NCI-H774 (cell line): ENCODE results near the gene CSPG4.
"Not testable (repeated sequence)": the region's sequence is repeated elsewhere in the genome, so short reads cannot be mapped to it uniquely, and the experiment has no call there.

Experiments used
- DNase-seq: peaks from one replicate; lab custom pipeline; 2025; lab: John Stamatoyannopoulos, UW

The CSPG4 gene

DNA sequence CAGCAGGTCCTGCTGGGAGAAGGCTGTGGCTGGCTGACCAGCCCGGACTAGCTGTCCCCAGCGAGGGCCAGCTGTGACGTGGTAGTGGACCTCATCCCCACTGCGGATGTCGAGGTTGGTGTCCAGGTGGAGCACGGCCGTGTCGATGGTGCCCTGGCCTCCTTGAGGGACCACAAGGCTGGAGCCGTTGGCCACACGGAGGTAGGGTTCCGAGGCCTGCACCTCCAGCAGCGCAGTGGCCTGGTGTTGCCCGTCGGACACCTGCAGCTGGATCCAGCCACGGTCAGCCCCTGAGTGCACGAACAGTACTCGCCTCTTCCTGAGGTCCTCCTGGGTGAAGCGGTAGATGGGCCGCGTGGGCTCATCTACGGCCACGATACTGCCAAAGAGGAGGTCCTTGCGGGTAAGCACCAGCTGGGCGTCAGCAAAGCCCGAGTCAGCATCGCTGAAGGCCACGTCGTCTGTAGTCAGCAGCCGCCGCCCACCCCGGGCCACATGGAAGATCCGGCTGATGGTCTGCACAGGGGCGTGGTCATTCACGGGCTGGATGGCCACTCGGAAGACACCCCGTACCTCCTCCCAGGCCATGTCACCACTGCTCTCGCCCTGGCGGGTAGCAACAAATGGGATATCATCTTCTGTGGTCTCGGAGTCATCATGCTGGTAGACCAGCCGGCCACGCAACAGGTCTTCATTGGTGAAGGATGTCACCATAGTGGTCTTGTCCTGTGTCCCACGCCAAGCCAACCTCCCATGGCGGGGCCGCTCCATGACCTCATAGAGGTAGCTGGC, 25.0 kb downstream of the CSPG4 start:
- no peak for DNase-seq

DNA sequence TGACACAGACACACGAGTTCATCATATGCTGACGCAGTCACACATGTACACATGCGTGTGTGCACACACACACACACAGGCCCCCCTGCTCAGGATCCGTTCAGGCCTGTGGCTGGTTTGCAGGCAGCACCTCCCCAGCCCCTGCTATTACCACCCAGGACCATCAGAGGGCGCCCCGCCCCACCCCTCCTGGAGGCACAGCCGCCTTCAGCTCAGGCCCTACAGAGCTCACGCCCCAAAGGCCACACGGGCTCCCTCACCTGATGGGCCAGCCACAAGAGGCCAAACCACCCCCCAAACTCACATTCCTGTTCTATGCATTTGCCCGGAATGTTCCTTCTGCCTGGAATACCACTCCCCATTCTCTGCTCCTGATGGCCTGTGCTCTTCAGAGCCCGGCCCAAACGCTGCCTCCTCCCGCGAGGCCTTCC, 26.4 kb downstream of the CSPG4 start:
- peak; percentile 26 for DNase-seq

DNA sequence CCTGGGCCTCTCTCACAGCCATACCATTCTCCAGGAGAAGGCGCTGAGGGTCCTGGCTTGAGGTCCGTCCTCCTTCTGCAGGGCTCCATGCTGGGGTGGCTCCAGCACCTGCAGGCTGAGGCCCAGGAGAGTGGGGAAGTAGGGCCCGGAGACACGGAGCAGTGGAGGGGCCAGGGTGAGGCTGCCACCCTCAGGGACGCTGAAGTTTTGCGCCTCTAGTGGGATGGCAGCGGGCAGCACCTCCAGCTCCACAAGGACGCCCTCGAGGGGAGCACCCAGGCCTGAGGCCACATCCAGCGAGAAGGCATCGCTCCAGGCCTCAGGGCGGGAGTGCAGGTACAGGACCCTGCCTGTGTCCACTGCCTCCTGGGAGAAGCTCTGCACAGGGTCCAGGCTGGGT, 27.5 kb downstream of the CSPG4 start:
- DNase-seq = no peak

DNA sequence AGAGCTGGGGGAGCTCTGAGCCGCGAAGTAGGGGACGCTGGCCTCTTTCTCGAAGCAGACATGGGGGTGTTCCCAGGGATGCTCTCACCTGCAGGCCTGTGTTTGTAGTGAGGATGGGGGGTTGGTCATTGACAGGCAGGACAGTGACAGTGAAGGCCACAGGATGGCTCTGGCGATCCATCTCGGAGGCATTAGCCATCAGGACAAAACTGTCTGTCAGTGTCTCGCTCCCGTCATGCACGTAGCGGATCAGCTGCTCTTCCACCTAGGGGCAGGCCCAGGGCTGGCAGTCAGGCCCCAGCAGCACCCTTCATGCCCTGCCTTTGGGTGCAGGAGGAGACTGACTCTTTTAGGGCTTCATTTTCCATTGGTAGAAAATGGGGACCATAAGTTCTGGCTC, 28.0 kb downstream of the CSPG4 start:
- no peak for DNase-seq

DNA sequence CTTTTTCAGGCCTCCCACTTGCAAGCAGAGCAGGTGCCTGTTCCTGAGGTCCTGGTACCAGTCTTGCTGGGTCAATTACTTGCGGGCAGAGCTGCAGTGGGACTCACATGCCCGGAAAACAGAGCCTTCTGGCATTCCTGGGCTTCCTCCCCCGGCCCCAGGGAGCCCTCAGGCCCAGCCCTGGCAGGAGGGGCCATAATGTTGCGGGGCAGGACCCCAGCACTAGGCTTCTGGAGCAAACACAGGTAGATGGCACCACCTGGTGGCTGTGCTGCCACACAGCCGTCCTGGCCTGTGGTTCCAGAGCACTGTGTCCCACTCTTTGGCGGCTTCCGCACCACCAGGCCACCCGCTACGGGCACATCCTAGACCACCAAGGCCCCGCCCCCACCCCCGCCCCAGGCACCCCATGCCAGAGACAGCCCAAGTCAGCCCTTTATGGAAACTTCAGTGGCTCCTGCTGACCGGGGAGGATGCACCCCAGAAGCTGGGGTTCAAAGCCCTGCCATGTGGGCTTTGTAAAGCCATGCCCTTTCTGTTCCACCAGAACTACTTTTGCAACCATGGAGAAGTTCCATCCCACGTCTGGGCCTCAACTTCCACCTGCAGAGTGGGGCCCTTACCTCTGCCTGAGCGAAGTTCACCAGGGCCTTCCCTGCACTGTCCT, 28.9 kb downstream of the CSPG4 start:
- DNase-seq = peak; percentile 39

DNA sequence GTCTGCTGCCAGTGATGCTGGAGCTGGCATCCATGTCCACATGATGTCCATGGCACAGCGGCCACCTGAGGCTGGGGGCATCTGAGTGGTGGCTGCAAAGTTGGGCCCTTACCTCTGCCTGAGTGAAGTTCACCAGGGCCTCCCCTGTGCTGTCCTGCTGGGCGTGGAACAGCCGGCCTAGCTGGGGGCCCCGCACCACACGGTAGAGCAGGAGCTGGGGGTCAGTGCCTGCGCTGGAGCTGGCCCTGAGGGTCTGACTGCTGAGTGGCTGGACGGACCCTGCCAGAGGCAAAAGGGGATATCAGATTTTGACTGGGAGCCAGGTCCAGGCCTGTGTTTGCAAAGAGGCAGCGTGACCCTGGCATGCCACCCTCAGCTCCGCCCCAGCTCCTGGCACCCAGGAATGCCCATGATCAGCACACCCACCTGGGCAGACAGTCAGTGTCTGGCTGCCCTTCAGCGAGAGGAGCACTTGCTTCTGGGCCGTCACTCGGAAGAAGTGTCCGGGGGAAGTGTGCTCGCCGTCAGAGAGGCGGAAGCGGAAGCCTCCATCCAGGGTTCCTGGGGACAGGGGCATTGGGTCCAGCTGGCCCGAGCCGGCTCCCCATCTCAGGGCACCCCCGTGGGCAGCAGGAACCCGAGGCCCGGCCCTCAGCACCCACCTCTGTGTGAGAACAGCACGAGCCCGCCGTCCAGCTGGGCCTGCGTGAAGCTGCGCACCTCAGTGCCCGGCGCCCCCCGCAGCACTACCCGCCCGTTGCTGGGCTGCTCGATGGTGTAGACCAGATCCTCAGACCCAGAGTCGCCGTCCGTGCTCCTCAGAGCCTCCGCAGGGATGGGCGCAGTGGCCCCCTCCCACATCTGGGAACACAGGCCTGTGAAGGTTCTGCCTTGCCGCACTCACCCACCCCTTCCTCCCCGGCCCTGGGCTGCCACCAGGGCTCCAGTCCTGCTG, 30.2 kb downstream of the CSPG4 start:
- no peak for DNase-seq

DNA sequence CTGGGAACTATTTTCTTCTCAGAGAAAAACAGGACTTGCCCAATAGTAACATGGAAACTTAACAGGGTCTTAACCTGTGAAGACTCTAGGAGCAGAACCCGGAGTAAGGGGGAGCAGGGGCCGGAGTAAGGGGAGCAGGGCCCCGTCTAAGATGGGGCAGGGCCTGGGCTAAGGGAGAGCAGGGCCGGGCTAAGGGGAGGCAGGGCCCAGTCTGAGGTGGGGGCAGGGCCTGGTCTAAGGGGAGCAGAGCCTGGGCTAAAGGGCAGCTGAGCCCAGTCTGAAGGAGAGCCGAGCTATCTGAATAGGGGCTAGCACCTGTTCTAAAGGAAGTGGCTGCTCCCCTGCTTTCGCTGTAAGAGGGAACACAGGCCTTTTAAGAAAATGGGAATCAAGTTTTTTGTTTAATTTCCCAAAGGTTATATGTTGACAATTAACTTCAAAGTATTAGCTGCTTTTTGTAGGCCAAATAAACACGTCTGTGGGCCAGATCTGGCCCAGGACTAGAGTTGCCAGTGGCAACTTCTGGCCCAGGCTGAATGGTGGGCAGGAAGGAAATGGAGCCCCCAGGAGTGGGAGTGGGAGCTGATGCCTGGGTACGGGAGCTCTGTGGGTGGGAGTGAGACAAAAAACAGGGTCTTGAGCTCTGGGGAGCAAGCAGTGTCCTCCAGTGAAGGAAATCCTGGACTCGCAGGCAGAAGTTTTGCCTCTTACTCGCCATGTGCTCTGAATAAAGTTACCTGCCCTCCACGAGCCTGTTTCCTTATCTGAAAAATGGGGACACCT, 32.5 kb downstream of the CSPG4 start:
- no peak for DNase-seq

DNA sequence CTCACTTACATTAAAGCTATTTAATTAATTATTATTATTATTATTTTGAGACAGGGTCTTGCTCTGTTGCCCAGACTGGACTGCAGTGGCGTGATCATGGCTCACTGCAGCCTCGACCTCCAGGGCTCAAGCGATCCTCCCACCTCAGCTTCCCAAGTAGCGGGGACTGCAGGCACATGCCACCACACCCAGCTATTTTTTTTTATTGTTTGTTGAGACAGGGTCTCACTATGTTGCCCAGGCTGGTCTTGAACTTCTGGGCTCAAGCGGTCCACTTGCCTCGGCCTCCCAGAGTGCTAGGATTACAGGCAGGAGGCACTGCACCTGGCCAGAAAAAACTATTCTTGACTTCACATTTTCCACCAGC, 34.3 kb downstream of the CSPG4 start:
- DNase-seq = not testable (repeated sequence)

DNA sequence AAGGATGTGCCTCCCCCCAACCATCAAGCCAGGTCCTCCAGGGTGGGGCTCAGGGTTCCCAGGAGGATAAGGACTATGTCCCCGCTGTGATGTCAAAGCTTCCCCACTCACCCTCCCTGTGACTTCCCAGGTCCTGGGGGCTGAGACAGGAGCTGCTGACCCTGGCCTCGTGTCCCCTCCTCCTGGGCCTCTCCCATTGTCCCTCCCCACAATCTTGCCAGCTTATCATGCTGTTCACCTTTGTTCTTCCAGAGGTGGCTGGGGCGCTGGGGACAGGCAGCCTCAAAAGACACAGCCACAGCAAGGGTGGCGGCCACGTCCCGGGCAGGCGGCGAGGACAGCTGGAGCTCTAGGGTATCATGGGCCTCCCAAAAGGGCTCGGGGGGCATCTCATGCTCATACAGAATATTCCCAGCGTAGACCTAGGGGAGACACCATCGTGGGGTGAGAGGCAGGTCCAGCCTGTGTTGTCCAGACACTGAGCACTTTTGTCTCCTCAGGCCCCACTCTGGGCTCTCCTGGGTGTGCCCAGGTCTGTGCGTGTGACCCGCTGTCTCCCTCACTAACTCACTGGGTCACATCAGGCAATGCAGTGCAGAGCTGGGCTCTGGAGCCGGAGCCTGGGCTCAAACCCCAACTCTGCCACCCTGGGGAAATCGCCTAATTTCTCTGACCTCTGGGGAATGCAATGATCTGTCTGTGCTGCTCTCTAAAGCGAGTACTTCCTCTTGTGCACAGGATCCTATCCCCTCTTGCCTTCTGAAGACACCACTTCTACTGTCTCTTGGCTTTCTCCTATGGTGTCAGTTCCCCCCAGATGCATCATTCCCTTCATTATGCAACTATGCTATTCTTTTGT, 35.0 kb downstream of the CSPG4 start:
- no peak for DNase-seq

DNA sequence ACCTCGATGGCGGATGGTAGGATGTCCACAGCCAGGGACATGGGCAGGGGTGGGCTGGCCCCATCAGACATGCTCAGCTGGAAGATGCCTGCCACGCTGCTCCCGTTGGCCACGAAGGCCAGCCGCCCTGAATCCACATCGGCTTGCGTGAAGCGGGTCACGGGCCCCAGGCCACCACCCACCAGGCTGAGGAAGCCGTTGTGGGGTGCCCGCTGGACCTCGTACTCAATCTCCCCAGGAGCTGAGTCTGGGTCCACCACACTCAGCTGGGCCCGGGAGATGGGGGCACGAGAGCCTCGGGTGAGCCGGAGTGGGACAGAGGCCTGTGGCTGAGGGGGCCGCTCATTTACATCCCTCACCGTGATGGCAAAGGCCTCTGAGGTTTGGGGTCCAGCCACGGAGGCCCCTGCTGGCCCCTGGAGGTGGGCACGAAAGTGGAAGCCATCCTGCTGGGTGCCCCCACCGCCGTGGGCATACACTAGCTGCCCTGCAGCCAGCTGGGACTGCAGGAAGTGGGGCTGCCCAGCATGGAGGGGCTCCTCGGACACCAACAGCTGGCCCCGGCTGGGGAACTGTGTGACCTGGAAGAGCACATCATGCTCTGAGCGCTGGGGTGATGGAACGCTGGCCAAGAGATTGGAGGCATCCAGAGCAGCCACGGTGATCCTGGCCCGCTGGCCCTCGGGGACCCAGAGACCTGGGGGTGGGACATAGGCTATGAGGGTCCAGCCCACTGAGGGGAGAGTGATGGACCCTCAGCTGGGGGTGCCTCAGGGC, 35.8 kb downstream of the CSPG4 start:
- DNase-seq = no peak

DNA sequence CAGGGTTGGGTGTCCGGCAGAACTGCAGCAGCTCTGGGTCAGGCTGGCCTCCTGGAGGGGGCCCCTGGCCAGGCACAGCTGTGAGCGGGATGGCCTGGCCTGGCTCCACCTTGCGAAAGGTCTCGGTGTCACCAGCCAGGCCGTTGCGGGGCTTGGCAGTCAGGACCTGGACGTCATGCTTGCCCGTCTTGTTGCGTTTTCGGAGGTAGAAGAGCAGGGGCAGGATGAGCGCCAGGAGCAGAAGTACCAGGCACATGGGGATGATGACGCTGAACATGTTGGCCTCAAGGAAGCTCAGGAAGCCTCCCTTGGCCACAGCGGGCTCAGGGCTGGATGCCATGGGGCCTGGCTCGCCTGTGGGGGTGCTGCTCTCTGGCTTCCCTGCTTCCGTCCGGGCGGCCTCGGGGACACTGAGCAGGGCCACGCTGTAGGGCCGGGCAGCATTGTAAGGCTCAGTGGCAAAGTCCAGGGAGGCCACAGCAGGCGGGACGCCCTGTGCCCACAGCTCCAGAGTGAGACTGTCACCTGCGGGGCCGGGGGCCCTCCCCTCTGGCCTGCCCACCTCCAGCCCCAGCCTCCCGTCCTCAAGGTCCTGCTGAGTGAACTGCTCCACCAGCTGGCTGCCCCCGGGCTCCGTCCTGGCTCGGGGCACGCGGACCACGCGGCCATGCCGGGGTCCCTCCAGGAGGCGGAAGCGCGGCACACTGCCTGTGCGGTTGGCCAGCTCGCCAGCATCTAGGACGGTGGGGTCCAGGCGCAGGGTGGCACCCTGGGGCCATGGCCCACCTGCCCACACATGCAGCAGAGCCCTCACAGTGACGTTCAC, 36.9 kb downstream of the CSPG4 start:
- DNase-seq = no peak

DNA sequence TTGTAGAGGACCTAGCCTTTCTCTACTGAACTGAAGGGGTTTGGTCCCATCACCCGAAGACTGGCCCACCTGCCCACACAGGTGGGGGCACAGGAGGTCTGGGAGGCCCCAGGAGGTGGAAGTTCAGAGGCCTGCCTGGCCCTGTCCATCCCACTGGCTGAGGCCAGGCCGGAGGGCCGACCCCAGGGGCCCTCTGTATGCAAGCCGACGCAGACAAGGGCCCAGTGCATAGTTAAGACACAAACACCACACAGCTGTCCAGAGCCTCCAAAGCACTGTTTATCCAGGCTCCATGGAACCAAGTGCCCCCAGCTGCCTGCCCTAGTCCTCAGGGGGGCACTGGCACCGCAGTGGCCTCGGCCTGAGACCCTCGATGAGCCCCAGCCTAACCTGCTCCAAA, 38.3 kb downstream of the CSPG4 start:
- DNase-seq = no peak

DNA sequence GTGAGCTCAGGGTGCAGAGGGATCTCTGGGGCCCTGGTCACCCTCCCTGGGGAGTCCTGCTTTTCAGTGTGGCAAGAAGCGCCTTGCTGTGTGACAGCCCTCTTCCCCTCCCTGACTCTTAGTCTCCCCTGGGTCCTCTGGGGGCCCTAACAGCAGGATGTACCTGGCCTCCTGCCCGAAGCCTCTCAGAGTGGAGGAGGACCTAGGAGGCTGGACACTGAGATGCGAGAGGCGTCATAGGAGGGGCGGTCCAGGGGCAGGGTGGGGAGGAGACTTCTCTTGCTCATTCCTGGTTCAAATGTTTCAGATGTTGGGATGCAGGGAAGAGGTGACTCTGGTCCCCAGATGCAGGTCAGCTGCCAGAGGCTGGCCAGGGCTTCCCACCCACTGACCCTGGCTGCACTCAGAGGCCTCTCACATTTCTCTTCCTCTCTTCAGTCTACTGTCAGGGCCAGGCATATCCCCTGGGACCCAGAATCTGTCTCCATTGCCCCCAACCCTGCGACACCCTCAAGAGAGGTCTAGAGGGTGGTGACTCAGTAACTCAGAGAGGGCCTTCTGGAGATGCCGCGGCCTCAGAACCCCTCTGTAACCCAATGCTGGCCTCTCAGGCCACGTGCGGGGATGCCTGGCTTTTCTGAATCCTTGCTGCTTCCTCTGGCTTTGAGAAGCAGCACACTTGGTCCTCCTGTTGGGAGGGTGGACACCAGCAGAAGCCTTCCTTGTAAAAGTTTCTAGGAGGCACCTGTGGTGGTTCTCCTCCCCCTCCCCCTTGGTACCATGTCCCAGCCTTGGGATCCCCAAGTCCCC, 39.0 kb downstream of the CSPG4 start:
- no peak for DNase-seq

DNA sequence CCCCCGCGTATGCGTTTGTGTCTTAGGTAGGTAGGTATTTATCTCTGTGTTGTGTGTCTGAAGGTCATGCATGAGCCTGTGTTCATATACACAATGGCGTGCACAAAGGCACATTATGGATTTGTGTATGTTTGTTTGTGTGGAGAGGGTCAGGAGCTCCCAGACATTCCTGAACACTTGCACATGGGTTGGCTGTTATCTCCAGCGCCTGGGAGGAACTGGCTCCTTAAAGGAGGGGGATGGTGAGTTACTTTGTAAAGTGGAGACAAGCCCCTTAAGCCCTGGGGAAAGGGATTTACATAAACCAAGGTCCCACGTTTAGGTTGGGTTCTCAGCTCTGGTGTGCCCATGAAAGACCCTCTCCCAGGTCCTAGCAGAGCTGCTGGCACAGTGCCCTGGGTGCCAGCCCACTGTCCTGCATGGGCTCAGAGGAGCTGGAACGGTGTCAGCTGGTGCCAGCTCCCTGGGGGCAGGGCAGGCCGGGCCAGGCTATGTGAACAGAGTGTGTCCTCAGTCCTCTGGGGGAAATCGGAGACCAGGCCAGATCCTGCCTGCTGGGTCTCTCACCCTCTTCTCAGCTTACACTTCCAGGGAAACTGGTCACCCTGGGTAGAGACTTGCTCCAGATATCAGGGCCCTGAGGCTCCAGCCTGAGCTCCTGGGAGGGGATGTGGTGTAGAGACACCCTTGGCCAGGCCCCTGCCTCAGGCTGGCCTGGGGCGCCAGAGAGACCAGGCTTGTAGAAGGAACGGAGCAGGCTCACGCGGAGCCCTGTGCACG, 39.8 kb downstream of the CSPG4 start:
- DNase-seq = no peak

DNA sequence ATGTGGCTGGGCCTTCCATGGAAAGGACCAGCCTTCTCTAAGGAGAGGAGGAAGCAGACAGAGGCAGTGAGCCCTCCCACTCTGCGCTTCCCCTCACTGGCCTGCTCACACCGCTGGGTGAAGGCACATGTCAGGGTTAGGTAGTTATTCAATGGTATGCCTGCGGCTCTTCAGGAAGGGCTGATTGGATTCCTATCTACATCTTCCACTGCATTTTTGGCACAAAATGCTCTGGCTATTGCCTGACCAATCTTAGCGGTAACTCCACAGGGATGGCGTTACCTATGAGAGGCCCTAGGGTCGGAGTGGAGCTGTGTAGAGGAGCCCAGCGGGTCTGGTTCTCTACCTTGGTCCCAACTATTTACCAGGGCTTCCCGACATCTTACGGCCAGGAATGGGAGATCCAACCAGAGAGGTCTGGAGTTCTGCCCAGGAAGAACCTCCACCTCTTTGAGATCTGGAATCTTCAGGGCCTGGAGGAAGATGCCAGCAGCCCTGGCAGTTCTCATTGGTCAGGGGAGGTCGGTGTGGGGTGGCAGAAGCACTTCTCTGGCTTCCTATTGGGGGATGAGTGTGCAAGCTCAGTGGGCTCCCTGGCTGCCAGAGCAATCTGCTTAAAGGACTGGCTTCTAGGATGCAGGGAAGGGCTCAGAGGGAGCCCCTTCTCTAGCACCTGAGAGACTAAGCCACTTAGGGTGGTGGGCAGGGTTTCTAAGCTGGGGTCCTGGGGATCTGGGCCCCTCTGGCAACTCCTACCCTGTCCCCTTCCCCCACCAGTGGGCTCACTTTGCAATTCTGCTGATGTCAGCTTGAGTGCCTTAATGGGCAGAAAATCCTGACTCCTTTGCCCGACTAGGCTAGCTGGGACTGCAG, 40.7 kb downstream of the CSPG4 start:
- no peak for DNase-seq

DNA sequence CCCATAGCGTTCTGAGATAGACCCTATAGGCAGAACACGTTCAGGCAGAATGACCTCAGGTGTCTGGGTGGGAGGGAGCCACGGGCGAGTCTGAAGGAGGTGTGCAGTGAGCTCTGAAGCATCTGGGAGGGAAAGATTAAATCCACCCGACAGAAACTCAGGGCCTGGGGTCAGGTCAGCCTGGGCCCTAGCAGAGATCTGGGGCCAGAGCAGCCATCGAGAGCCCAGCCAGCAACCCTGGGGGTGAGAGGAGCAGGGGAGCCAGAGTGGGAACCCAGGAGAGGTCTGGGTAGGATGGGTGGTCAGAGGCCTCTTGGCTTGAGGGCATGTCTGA, 42.8 kb downstream of the CSPG4 start:
- no peak for DNase-seq
